Activated naive CD4-positive, alpha-beta T cell treated with anti-CD3 and anti-CD28 coated beads, Interleukin-2, amount 50 U/mL, for 16 hours (primary cell): Measurements from ENCODE around the gene LCT.
"Not testable (repeated sequence)": the region's sequence is repeated elsewhere in the genome, so short reads cannot be mapped to it uniquely, and the experiment has no call there.

Source experiments
- DNase-seq: peaks from one replicate; pipeline ENCODE4 v3.0.0-alpha.2; 2020

Gene LCT

DNA sequence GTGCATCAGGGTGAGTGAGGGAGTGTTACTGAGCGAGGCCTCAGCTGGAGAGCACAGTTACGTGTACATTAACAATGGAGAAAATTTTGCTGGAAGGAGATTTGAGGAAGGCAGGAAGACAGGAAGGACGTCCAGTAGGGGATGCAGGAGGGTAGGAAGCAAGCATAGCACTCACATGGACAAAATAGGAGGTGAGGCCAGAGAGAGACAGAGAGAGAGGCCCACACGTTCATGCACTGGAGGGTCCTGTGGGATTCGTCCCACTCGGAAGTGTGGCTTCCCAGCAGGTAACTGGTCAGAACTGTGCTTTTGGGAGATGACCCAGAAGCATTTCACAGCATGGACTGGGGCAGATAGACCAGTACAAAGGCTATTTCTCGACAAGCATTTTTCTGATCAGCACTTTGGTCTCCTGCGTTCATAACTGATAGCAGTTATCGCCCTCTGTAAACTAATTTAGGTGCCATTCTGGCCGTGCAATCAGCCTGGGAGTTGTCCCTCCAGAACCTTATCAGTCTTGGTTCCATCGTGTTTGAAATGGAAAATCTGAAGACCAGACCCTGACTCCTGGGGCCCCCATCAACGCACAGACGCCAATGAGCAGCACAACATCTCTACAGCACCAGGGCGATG is 5.7 kb downstream of the LCT start:
- DNase-seq = no peak

DNA sequence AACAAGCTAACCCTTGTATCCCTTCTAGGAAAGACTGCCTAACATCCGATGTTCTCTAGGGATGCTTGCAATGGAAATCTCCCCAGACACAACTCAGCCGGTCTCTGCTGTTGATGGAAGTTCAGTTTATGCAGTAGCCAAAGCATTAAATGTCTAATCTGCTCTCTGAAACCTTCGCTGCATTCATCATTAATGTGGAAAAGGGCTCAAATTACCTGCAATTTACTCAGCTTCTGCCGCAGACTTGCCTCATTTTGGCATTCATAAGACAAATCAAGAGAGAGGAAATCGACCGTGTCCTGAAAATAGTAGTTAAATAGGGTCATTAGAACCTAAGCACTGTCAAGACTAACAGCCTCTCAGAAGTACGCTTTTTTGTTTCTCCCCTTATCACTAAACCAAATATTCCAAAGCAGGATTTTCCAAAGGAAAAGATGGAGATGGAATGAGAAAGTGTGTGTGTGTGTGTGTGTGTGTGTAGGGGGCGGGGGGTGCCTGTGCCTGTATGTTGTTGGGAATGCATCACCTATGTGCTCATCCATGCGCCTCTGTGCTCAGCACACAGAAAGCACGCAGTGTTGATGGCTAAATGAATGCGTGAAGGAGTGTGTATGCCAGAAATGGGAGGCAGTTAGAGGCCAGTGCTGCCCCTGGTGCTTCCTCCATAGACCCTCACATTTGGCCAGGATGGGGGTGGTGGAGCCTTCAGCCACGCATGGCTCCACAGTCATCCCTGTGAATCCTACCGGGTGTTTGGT is 7.4 kb downstream of the LCT start:
- no peak for DNase-seq

DNA sequence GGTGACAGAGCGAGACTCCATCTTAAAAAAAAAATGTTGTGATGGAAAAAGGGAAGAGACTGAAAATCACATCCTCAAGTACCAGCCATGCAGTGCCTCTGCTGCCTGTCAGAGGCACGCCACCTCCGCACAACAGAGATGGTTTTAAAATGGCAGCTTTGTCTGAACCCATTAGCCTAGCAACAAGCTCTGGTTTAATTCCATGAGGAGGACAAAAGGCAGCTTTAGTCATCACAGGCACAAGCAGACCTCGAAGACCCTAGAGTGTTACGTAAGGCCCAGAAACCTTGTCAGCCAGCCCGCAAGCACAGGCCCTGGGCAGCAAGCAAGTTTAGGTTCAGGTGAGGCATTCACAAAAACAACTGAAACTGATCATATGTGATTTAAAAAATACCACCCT is 10.4 kb downstream of the LCT start:
- no peak for DNase-seq

DNA sequence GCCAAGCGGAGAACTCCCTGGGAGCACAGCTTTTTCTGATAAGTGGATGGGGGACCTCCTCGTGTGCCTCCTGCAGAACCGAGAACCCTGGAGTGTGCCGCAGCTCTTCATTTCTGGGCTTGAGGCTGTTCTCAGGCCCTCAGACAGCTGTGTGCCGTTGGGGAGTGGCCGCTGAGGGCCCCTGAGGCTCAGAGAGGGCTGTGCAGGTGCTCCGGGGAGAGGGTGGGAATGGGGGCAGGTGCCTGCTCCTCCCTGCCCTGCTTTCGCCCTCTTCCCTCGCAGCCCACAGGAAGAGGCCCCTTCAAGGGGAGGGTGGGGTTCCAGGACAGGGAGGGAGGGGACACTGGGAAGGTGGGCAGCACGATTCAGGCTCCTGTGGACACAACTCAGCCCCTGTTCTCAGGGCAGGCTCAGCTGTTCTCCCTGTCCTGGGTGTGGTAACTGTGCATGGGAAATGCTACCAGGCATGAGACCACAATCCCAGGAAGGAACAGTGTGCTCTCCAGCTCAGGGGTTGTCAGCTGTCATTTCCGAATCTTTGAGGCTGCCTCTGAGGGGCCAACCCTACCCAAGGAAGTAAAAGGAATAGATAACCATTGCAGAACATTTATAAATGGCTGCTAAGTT is 11.3 kb downstream of the LCT start:
- no peak for DNase-seq

DNA sequence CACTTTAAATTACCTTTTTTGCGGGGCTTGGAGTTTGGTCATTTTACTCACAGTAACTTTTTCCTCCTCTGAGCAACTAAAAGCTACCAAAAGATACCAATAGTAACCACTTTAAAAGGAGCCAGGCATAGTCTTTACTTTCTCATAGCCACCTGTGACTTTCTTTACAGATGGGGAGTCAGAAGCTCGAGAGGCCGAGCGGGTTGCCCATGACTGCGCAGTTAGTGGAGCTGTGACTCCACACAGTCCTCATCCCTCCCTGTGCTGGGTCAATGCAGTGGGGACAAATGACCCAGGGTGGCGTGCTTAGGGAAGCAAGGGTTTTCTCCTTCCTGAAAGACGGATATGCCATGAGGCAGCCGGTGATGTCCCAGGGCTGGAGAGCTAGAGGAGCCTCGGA is 11.9 kb downstream of the LCT start:
- DNase-seq = no peak

DNA sequence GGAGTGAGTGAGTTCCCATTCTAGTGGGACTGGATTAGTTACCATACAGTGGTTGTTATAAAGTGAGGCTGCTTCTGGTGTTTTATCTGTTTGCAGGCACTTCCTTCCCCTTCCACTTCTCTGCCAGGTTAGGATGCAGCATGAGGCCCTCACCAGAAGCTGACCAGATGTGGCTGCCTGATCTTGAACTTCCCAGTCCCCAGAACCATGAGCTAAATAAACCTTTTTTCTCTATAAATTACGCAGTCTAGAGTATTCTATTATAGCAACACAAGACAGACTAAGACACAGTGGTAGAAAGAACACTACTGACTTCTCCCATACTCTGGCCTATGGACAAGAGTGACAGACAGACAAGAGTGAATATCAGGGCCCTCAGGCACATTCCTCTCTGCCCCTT is 14.1 kb downstream of the LCT start:
- no peak for DNase-seq

DNA sequence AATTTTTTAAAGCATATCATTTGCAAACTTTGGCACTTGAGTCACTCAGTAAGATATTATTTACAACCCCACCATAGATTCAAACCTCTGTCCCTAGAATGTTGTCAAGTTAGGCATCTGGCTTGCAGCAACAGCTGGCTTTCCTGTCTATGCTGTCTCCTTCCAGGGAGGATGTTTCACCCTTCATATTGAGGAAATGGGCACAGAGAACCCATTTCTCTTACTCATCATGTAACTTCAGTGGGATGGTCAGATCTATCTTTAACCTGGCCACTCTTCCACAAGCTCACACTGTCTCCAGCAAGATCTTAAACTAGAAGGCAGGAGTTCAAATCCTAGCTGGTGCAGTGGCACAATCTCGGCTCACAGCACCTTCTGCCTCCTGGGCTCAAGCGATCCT is 15.8 kb downstream of the LCT start:
- no peak for DNase-seq

DNA sequence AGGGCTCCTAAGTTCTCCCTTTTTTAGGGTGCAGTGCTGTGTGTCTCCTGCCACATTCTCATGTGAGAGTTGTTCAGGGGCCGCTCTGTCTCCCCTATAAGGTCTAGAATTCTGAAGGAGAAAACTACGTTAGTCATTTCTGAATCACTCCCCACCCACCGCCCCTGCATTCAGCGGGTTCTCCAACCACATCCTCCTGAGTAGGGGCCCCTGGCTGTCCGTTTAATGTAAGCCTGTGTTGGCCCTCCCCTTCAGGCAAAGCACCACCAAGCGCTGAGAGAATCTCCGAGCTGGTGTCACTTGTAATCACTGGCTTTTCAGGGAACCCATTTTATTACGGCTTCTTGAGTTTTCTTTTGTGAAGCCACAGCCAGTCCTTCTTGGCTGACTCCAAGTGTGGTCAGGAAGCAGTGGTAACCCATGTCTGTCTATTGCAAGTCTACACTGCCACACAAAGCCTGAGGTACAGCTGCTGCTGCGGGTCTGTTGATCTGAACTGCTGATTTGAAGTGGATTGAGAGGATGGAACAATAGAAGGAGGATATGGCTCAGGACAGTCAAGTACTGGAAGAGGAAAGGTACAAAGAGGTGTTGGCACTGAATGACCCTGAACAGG is 16.9 kb downstream of the LCT start:
- peak; percentile 81 for DNase-seq

DNA sequence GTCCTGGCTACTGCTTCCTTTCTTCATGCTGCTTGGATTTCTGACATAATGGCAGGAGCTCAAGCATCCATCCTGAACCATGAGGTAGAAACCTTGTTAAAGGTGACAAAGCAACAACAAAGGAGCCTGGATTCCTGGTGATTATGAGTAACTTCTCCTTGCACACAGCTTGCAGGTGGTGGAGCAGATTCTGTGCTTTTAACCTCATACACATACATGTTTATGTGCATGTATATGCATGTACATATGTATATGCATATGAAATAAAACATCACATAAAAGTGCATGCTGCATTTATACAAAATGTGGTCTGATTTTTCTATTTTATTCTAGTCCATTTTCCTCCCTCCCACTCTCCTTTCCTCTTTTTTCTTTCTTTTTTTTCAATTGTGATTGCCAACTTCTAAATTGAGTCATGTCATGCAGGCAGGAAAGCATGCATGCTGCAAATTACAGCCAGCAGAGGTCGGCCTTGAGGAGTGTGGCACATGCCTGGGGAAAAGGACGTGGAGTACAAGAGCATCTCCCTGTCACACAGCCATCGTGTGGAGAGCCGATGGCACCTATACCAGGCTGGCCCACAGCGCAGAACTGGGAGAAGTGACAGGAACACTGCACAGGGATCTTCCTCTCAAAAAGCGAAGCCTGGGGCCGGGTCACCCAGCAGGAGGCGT is 17.9 kb downstream of the LCT start:
- DNase-seq = peak; percentile 40

DNA sequence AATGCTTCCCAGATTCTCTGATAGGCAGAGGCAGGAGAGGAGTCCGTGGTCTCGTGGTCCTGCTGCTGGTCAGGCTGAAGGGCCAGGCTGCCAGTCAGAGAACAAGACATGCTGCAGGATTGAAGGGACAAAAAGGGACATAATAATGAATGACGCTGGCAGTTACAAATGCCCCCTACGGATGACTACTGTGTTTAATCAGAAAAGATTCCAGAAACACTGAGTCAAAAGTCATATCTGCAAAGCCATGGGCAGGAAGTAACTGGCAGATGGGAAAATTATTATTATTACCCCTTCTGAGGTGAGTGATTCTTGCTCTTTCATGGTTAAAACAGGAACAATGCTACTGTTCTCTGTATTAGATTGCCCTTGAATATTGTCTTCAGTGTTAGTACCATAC is 19.0 kb downstream of the LCT start:
- DNase-seq = no peak

DNA sequence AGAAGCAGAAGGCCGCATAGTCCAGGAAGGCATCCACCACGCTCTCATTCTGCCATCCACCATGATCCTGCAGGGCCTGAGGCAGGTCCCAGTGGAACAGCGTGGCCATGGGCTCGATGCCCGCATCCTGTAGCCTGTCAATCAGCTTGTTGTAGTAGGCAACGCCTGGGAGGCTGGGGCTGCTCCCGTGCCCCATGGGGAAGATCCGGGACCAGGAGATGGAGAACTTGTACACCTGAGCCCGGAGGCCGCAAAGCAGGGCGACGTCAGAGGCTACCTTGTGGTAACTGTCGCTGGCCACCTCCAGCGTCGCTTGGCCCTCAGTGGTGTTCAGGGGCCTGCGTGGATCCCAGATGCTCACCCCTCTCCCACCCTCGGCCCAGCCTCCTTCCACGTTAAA is 19.5 kb downstream of the LCT start:
- DNase-seq = no peak

DNA sequence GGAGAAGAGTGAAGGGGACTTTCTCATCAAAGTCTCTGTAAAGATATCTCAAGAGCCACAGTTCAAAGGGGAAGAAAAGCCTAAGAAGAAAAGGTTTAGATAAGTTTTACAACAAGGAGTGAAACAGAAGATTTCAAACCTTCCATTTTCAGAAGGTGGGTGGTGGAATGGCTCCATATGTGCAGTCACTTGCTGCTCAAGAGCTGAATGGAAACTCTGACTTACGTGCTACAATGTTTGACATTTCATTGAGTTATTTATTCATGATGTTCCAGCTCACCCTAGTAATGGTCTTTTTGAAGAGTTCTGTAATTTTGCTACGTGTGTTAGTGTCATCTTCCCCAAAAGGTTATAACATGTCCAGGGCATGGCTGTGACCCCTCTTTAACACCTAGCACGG is 21.7 kb downstream of the LCT start:
- DNase-seq = no peak

DNA sequence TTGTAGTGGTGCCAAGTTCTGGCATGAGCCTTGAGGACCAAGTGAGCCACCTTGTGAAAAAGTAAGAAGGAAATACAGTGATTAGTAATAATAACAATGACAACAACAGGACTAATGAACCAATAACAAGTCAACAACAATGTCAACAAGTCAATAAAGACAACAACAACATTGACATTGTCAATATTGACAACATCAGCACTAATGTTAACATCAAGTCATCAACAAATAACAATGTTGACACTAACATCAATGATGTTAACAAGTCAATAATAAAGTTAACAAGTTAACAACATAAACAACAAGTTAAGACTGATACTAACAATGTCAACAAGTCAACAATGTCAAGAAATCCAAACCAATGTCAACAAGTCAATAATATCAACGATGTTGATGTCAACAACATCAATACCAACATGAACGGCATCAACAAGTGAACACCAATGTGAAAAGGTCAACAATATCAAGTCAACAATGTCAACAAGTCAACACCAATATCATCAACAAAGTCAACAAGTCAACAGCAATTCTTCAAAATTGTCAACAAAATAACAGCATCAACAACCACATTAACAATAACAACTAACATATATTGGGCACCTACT is 24.0 kb downstream of the LCT start:
- no peak for DNase-seq

DNA sequence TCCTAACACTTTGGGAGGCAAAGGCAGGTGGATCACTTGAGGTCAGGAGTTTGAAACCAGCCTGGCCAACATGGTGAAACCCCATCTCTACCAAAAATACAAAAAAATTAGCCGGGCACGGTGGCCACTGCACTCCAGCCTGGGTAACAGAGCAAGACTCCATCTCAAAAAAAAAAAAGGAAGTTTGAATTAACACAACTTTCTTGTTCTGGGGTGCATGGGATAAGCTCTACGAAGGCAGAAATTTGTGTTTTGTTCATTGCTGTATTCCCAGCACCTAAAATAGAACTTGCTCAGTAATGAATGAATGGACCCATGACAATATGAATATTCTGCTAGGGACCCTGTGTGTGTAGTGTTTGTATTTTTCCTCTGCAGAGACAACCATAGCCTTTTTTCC is 29.1 kb downstream of the LCT start:
- DNase-seq = not testable (repeated sequence)

DNA sequence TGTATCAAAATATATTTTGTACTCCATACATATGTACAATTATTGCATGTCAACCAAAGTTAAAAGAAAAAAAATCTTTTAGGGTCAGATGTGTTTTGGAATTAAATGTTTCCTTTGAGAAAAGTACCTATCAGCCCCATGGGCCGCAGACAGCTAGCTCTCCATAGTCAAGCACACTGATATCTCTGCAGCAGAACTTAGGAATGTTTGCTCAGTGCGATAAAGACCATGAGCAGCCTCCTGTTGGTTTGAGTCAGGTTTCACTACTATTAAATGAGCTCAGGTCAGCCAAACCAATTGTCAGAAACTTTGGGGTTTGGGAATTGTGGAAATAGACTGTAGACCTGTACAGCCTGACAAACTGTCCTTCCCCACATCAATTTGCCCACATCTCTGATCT is 33.7 kb downstream of the LCT start:
- no peak for DNase-seq

DNA sequence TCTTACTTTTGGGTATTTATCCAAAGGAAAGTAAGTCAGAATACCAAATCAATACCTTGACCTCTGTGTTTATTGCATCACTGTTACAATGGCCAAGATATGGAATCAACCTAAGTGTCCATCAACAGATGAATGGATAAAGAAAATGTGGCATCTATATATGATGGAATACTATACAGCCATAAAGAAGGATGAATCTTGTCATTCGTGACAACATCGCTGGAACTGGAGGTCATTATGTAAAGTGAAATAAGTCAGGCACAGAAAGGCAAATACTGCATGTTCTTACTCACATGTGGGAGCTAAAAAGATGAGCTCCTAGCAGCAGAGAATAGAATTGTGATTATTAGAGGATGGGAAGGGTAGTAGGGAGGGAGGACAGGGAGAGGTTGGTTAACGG is 34.6 kb downstream of the LCT start:
- no peak for DNase-seq

DNA sequence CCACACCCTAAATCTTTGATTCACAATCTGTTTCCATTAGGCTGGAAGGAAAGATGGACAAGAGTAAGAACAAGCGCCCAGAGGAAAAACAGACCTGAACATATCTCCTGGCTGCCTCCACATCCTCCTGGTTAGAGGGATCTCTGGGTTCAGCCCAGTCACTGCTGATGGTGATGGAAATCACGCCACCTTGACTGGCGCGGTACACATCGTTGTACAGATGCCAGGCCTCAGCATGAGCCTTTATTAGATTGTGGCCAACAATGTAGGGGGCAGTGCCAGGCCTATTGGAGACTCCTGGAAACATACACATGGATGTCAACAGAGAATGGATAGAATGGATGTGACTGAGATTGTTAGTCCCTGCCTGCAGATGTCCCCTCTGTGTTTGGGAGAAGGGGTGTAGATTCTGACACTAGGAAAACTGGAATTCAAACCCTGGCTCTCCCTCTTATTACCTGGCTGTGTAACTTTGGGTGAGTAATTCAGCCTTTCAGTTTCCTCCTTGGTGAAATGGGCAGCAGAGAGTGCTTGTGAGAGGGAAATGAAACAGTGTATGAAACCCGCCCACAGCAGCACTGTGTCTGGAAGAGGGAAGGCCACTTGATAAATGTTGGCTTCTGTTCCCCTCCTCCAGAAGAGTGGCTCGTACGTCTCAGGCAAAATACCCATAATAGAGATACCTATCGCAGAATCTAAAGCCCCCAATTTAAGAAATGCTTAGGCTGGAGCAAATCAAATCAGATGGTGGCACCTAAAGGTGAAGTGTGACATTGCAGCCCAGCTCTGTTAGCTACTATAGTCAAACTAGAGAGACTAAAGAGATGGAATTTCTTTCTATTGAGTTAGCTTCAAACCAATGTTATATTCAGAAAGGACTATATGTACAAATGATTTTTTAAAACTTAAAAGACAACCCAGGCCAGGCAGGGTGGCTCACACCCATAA is 36.2 kb downstream of the LCT start:
- no peak for DNase-seq

DNA sequence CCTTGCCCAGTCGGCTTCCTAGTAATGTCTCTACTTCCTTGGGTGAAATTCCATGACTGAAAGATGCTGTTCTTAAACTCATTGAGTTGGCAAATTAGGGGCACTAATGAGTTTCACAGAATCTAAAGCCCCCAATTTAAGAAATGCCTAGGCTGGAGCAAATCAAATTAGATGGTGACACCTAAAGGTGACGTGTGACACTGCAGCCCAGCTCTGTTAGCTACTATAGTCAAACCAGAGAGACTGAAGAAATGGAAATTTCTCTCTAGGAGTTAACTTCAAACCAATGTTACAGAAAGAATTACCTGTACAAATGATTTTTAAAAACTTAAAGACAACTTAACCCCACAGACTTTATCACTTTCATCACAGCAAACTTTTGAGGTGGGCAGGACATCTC is 37.2 kb downstream of the LCT start:
- DNase-seq = no peak

DNA sequence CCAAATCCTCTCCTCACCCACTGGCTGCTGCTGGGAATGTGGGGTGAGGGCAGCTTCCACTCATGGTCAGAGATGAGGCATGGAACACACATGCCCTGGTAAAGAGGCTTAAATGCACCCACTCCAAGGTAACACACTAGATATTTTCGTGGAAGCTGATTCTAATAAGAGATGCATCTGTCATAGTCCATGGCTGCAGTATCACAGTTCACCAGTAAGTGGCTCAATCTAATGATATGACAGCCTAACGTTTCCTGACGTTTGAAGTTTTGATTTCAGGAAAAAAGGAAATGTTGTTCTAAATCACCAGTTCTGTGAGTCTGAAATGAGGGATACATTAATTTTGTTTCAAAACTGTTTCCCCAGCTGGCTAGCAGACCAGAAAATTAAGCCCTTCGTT is 38.2 kb downstream of the LCT start:
- no peak for DNase-seq

DNA sequence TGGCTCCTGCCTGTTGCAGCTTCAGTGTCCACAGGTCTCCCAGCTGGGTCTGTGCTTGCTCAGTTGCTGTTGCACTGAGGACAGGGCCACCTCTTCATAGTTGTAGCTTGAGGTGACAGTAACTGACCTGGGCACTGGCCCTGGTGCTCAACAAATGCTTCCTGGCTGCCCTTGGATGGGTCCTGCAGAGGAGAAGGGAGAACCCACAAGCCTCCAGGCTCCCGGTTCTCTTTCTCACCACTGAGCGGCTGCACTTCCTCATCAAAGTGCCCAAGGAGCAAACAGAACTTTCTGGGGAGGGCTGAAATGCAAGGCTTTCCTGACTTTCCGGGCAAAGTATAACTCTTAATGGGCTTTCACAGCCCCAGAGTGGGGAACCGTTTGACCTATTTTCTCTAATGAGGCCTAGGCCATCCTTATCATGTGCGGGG is 38.7 kb downstream of the LCT start:
- no peak for DNase-seq

DNA sequence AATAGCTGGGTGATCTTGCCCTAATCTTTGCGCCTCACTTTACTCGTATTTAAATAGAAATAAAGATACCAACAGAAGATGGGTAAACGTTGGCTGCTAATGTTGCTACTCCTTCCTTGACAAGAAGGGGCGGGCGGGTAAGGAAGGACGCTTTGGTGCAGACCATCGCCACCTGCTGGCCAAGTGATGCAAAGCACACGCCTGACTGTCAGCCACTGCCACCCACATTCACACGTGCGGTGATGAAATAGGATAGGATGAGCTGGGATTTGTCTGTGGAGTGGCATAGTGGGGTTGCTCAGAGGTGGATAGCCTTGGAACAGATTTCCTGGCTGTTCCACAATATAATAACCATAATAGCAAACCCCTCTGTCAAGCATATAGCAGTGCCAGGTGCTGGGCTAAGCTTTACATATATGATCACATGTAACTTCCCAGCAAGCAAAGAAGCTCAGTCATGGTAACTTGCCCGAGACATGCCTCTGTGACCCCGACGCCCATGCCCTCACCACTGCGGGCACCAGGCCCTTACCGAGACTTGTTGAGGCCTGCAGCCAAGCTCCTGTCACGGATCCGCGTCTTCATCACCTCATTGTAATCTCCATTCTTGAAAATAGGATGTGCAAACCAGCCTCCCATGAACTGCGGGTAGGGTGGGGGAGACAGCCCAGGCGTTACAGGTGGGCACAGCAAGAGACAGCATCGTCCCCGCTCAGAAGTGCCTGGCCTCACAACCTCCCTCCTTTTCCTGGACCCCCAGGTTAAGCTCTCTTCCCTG is 39.3 kb downstream of the LCT start:
- DNase-seq = peak; percentile 82
